Fibroblast of skin of scalp (primary cell): ENCODE measurements around the gene CDK5.

Experiments
- DNase-seq: peaks from one replicate; pipeline ENCODE4 v3.0.0-alpha.2; 2013

Gene CDK5

GRCh38 chr7:151086802-151087244, 29.1 kb upstream of the CDK5 start:
- DNase-seq, result no peak

- peak; percentile 81 for DNase-seq
Measured at GRCh38 chr7:151085691-151086620, 28.3 kb upstream of the CDK5 start, which contains the start of gene AGAP3. Gene AGAP3, plus strand, starts transcription at chr7:151086475. Its CDS starts 267 bp downstream, at chr7:151086742.

GRCh38 chr7:151085329-151085690, 27.6 kb upstream of the CDK5 start:
- DNase-seq, result no peak

- no peak for DNase-seq
Measured at GRCh38 chr7:151083824-151084160, 26.1 kb upstream of the CDK5 start.

GRCh38 chr7:151083071-151083823, 25.6 kb upstream of the CDK5 start, which contains the start of gene TMUB1:
Gene TMUB1, minus strand, starts transcription at chr7:151083493. Its CDS starts 930 bp downstream, at chr7:151082563.
- peak; percentile 64 for DNase-seq

- no peak for DNase-seq
Measured at GRCh38 chr7:151082141-151083070, 24.7 kb upstream of the CDK5 start.

GRCh38 chr7:151081170-151082101, 23.7 kb upstream of the CDK5 start:
- no peak for DNase-seq

- DNase-seq, result peak; percentile 93
Measured at GRCh38 chr7:151080522-151081169, 22.9 kb upstream of the CDK5 start, which contains the start of gene FASTK. Gene FASTK, minus strand, starts transcription at chr7:151080809. Its CDS starts 43 bp downstream, at chr7:151080766.

- no peak for DNase-seq
Measured at GRCh38 chr7:151080067-151080521, 22.4 kb upstream of the CDK5 start.

- DNase-seq, result no peak
Measured at GRCh38 chr7:151079199-151079910, 21.7 kb upstream of the CDK5 start.

- peak; percentile 80 for DNase-seq
Measured at GRCh38 chr7:151078233-151079040, 20.7 kb upstream of the CDK5 start.

- DNase-seq, result no peak
Measured at GRCh38 chr7:151077705-151078232, 20.1 kb upstream of the CDK5 start.

- DNase-seq, result no peak
Measured at GRCh38 chr7:151076863-151077704, 19.4 kb upstream of the CDK5 start.

GRCh38 chr7:151075978-151076426, 18.3 kb upstream of the CDK5 start:
- no peak for DNase-seq

- no peak for DNase-seq
Measured at GRCh38 chr7:151075662-151075971, 17.9 kb upstream of the CDK5 start.

- no peak for DNase-seq
Measured at GRCh38 chr7:151074817-151075661, 17.3 kb upstream of the CDK5 start.

- no peak for DNase-seq
Measured at GRCh38 chr7:151073990-151074389, 16.3 kb upstream of the CDK5 start.
